ENCODE data around the gene VSNL1. TPM values are rescaled to one million over a fixed set of nuclear protein-coding genes. Genes with fewer than 3 reads are reported as not detected.

The VSNL1 gene
- polyA plus RNA-seq, 1 of the 3 experiments (the other 2 are of a cell fraction): 1.3 TPM

DNA sequence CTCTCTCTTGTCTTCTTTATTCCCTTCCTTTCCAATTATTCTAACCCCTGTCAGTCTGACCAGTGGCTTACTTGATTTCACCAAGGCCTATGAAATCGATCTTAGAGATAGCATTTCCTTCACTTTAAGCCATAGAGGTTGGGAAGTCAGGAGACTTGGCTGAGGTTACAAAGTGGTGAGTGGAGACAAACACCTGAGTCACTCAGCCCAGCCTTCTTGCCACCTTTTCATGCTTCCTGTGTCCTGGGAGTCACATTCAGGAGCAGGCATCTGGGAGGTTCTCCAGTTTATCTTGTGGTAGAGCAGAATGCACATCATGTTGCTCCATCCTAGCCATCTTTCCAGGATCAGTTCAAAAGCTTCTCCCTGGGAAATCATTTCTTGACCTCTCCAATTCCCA, 59.1 kb downstream of the VSNL1 start (continued):
- no peak for TF ChIP-seq EZH2phosphoT487 (IDR thresholded peaks at IDR 0.05; ENCODE audit: borderline replicate concordance, low read depth)

DNA sequence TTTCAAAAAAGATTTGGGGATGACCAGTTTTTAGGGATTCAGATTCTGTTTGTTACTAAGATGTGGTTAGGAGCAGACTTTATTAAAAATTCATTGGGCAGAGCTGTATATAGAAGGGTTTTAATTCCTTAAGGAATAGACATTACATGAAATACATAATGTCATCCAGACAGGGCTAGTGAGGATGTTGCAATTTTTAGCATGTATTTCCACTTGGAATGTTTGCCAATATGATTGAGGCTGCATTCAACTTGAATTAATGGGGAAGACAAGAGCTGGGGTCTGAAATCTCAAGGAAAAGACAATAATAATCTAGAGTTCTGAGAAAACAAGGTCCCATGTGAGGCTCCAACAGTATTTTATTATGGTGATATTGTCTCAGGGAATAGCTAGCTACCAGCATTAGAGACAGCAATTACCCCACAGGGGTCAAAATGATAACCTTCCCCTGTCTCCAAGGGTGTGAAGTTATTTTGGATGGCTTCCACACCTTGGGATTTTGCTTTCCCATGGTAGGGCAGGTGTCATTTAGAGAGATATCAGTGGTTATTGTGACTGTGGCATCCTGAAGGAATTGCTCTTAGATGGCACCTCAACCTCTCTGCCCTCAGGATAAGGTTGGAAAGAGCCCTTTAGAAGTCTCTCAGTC, 60.2 kb downstream of the VSNL1 start:
- Histone ChIP-seq H3K27me3 (ENCODE audit: insufficient read depth) (no peaks in the 10 kb centered on the region), H3K4me3 (ENCODE audit: low read depth in 2 of 2, low read length in 1 of 2) (no peak overlapping the region), H4K20me1 (ENCODE audit: insufficient read depth) (no peaks in the 10 kb centered on the region), H3K9me2 (no peaks in the 10 kb centered on the region), H3K79me2 (ENCODE audit: insufficient read depth) (no peaks in the 10 kb centered on the region), H3K9me3 (no peaks in the 10 kb centered on the region), H3K4me1 (ENCODE audit: control insufficient read depth in 1 of 2, insufficient read depth in 2 of 2, low read depth in 1 of 2, low read length in 1 of 2) (no peaks in the 10 kb centered on the region), H3K4me2 (no peak overlapping the region), H3K27ac (ENCODE audit: low read depth in 2 of 2, low read length in 1 of 2) (no peak overlapping the region), H3K9ac (no peak overlapping the region), H3K36me3 (replicated peaks in 1 of 2; ENCODE audit: control insufficient read depth in 1 of 2, insufficient read depth in 2 of 2, low read length in 1 of 2) (no peaks in the 10 kb centered on the region), H3F3A (replicated peaks; ENCODE audit: insufficient read depth) (no peaks in the 10 kb centered on the region), H2AFZ (ENCODE audit: low read depth) (no peak overlapping the region)
- DNase-seq: no peak
- ChIA-PET POLR2A (no interaction called here), CTCF (no interaction called here)
- TF ChIP-seq JUND (IDR thresholded peaks at IDR 0.05) (no peak), TAF1 (IDR thresholded peaks at IDR 0.05; ENCODE audit: borderline replicate concordance, low read depth, low read length) (no peak), GABPA (IDR thresholded peaks at IDR 0.05; ENCODE audit: low read depth) (no peak)

DNA sequence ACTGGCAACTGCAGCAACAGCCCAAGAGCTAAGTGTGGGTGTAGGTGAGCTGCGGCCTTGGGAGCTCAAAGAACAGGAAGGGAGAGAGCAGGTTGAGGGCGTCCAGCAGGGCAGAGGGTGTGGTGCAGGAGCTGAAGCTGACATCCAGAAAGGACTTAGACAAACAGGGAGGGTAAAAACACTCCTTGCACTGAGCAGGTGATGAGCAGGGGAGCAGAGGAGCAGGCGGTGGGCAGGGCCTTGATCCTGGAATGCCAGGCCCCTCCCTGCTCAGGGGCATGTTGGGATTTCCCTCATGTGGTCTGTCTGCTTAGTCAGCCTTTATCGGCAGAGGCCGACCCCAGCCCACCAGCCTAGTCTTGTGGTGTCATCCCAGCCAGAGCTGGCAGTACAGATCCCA, 63.6 kb downstream of the VSNL1 start:
- no peak overlapping the region for H3K4me2 ChIP-seq
- TF ChIP-seq YY1 (IDR thresholded peaks at IDR 0.05; ENCODE audit: low read depth) (no peak), ELF1 (IDR thresholded peaks at IDR 0.05) (no peak), EP300 (IDR thresholded peaks at IDR 0.05; ENCODE audit: borderline replicate concordance in 1 of 2, low read depth in 1 of 2, low read length in 1 of 2) (no peak), MEF2A (IDR thresholded peaks at IDR 0.05; ENCODE audit: borderline replicate concordance, low read depth) (no peak), NFIC (IDR thresholded peaks at IDR 0.05; ENCODE audit: borderline replicate concordance) (no peak), TCF12 (IDR thresholded peaks at IDR 0.05) (no peak), FOXJ3 (CRISPR knock-in tag; IDR thresholded peaks at IDR 0.05) (no peak), MXI1 (IDR thresholded peaks at IDR 0.05; ENCODE audit: low read depth, low read length) (no peak), RXRA (IDR thresholded peaks at IDR 0.05; ENCODE audit: borderline replicate concordance, low read depth) (no peak), EZH2phosphoT487 (IDR thresholded peaks at IDR 0.05; ENCODE audit: borderline replicate concordance, low read depth) (no peak)
- TF ChIP-seq, protein P1, sequence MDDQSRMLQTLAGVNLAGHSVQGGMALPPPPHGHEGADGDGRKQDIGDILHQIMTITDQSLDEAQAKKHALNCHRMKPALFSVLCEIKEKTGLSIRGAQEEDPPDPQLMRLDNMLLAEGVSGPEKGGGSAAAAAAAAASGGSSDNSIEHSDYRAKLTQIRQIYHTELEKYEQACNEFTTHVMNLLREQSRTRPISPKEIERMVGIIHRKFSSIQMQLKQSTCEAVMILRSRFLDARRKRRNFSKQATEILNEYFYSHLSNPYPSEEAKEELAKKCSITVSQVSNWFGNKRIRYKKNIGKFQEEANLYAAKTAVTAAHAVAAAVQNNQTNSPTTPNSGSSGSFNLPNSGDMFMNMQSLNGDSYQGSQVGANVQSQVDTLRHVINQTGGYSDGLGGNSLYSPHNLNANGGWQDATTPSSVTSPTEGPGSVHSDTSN (IDR thresholded peaks at IDR 0.05): no peak
- TF ChIP-seq, protein P2, sequence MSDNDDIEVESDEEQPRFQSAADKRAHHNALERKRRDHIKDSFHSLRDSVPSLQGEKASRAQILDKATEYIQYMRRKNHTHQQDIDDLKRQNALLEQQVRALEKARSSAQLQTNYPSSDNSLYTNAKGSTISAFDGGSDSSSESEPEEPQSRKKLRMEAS (IDR thresholded peaks at IDR 0.05; ENCODE audit: low read depth): no peak
- TF ChIP-seq, protein P3, sequence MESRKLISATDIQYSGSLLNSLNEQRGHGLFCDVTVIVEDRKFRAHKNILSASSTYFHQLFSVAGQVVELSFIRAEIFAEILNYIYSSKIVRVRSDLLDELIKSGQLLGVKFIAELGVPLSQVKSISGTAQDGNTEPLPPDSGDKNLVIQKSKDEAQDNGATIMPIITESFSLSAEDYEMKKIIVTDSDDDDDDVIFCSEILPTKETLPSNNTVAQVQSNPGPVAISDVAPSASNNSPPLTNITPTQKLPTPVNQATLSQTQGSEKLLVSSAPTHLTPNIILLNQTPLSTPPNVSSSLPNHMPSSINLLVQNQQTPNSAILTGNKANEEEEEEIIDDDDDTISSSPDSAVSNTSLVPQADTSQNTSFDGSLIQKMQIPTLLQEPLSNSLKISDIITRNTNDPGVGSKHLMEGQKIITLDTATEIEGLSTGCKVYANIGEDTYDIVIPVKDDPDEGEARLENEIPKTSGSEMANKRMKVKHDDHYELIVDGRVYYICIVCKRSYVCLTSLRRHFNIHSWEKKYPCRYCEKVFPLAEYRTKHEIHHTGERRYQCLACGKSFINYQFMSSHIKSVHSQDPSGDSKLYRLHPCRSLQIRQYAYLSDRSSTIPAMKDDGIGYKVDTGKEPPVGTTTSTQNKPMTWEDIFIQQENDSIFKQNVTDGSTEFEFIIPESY (IDR thresholded peaks at IDR 0.05; ENCODE audit: borderline replicate concordance, low read depth): no peak
- CTCF ChIA-PET: interaction anchor here (1.3 kb wide), 1 partner anchor 13 kb away, joined by 4 read pairs; no protein-coding TSS in a partner anchor
- H3F3A ChIP-seq (replicated peaks; ENCODE audit: insufficient read depth): no peaks in the 10 kb centered on the region
- no peak overlapping the region for H3K9ac ChIP-seq
- no peaks in the 10 kb centered on the region for H3K36me3 ChIP-seq (replicated peaks in 1 of 2; ENCODE audit: control insufficient read depth in 1 of 2, insufficient read depth in 2 of 2, low read length in 1 of 2)
- no peak for DNase-seq
- no peaks in the 10 kb centered on the region for H3K27me3 ChIP-seq (ENCODE audit: insufficient read depth)
- 70% methylated on average over 3 of the region's 5 CpGs for WGBS (ENCODE audit: low lambda C conversion rate)
- H3K9me3 ChIP-seq: no peaks in the 10 kb centered on the region
- POLR2A ChIA-PET: no interaction called here
- H3K79me2 ChIP-seq (ENCODE audit: insufficient read depth): no peaks in the 10 kb centered on the region
- no peaks in the 10 kb centered on the region for H3K9me2 ChIP-seq
- no peak overlapping the region for H2AFZ ChIP-seq (ENCODE audit: low read depth)
- H3K4me3 ChIP-seq (ENCODE audit: low read depth in 2 of 2, low read length in 1 of 2): no peak overlapping the region
- no peaks in the 10 kb centered on the region for H4K20me1 ChIP-seq (ENCODE audit: insufficient read depth)
- no peak overlapping the region for H3K27ac ChIP-seq (ENCODE audit: low read depth in 2 of 2, low read length in 1 of 2)
- no peaks in the 10 kb centered on the region; a peak in 1 of 4 replicates for H3K4me1 ChIP-seq (ENCODE audit: control insufficient read depth in 1 of 2, insufficient read depth in 2 of 2, low read depth in 1 of 2, low read length in 1 of 2)

Measured in SK-N-SH (cell line).